Esophagus muscularis mucosa (tissue), 4 donors: ENCODE data around the gene MERTK. TPM values are rescaled to one million over a fixed set of nuclear protein-coding genes. Genes with fewer than 3 reads are reported as not detected.
"Not testable (repeated sequence)": the region's sequence is repeated elsewhere in the genome, so short reads cannot be mapped to it uniquely, and the experiment has no call there.

Source experiments
- DNase-seq: peaks from one replicate; pipeline ENCODE4 v3.0.0-alpha.2; 2017; ENCODE audit errors: extremely low spot score
- H3K27ac ChIP-seq, 4 donors: fragments of 200-600 bp; sonication (generic); replicated peaks in 1 of 4; 1 replicate in 3 of 4; 2 replicates in 1 of 4; pipeline ENCODE4 v1.5.1; 2016 to 2019; ENCODE audit warnings: mild to moderate bottlenecking in 1 of 4
- H3K27me3 ChIP-seq, 4 donors: fragments of 200-600 bp; sonication (generic); one replicate each; pipeline versions ENCODE4 v1.5.1 to v1.6.0; 2016 to 2019
- H3K36me3 ChIP-seq, 4 donors: fragments of 200-600 bp; sonication (generic); one replicate each; pipeline ENCODE4 v1.5.1; 2016 to 2019
- H3K4me1 ChIP-seq, 4 donors: fragments of 200-600 bp; sonication (generic); one replicate each; pipeline ENCODE4 v1.5.1; 2016 to 2019
- H3K4me3 ChIP-seq, 4 donors: fragments of 200-600 bp; sonication (generic); 1 replicate in 2 of 4; 2 replicates in 2 of 4; pipeline ENCODE4 v1.5.1; 2016 to 2019; ENCODE audit warnings: mild to moderate bottlenecking in 4 of 4, moderate library complexity in 1 of 4
- H3K9me3 ChIP-seq, 4 donors: fragments of 200-600 bp; sonication (generic); 1 replicate in 3 of 4; 2 replicates in 1 of 4; pipeline ENCODE4 v1.5.1; 2016 to 2019
- CTCF ChIP-seq, 3 experiments: fragments of 200-600 bp in 2 of 3; fragments of 450-650 bp in 1 of 3; sonication (generic) in 2 of 3; IDR thresholded peaks; one replicate each; pipeline ENCODE4 v1.5.1; 2017 to 2019; ENCODE audit warnings: antibody characterized with exemption in 3 of 3, mild to moderate bottlenecking in 2 of 3, moderate library complexity in 1 of 3
- EP300 ChIP-seq: sonication (generic); formaldehyde crosslinking; IDR thresholded peaks from one replicate; pipeline ENCODE4 v1.6.1; 2017; ENCODE audit warnings: antibody characterized with exemption
- POLR2A ChIP-seq: fragments of 450-650 bp; IDR thresholded peaks from one replicate; pipeline ENCODE4 v1.6.1; 2017; ENCODE audit warnings: antibody characterized with exemption, moderate library complexity, mild to moderate bottlenecking, low read depth
- POLR2AphosphoS5 ChIP-seq, 2 donors: sonication (generic); formaldehyde crosslinking; IDR thresholded peaks; one replicate each; pipeline ENCODE4 v1.6.1; 2017; ENCODE audit warnings: antibody characterized with exemption in 2 of 2
- WGBS: methylation state at CpG from one replicate; pipeline ENCODE4 v1.1.5; 2018; 5-methylcytosine and 5-hydroxymethylcytosine counted together
- intact Hi-C: fragments of 100-400 bp; cut with DNase I; formaldehyde crosslinking; loops from one replicate; pipeline ENCODE4 v1.15.1; 2023
- total RNA-seq, 4 donors: library from RNA; depleted of rRNA; stranded (reverse); fragments of >200 nt; gene quantifications; one replicate each; pipeline versions ENCODE4 v1.1.0 to v1.2.1, GENCODE V29; 2016

Gene MERTK
- total RNA-seq, 4 donors from 2014 or later, result 19.9 to 31.0 (median 22.3) TPM

GRCh38 chr2:111909079-111909478 lies 10.7 kb downstream of the MERTK start:
- Histone ChIP-seq H3K4me3 (no peak overlapping the region), H3K4me1 (peaks cover 50 to 73% (median 59%) of the 10 kb centered on the region in 4 donors), H3K27ac (peak overlapping the region; percentile 32 to 49 (median 48)), H3K27me3 (no peaks in the 10 kb centered on the region), H3K36me3 (no peaks in the 10 kb centered on the region), H3K9me3 (no peaks in the 10 kb centered on the region)
- WGBS, result 81% methylated on average over 3 of the region's 3 CpGs
- TF ChIP-seq POLR2A (no peak), EP300 (no peak), POLR2AphosphoS5 (IDR thresholded peaks at IDR 0.05) (no peak), CTCF (IDR thresholded peaks at IDR 0.05) (no peak)
- DNase-seq, result no peak
- intact Hi-C loops, result no loop called here

- intact Hi-C loops, H3K36me3 ChIP-seq, H3K9me3 ChIP-seq, H3K27me3 ChIP-seq, H3K4me3 ChIP-seq, DNase-seq: not testable (repeated sequence)
- WGBS, result 97% methylated on average over 4 of the region's 4 CpGs
- Histone ChIP-seq H3K4me1 (peaks cover 41 to 64% (median 53%) of the 10 kb centered on the region in 4 donors), H3K27ac (peak overlapping the region in 2 of 4 donors; percentile 32 to 47)
Observed at GRCh38 chr2:111909997-111910396, 11.6 kb downstream of the MERTK start.

GRCh38 chr2:111910609-111911277 lies 12.3 kb downstream of the MERTK start:
- no peak overlapping the region for H3K4me3 ChIP-seq
- no peak for TF ChIP-seq POLR2A
- no peak for TF ChIP-seq POLR2AphosphoS5 (IDR thresholded peaks at IDR 0.05)
- no peak for TF ChIP-seq CTCF (IDR thresholded peaks at IDR 0.05)
- TF ChIP-seq EP300, result no peak
- H3K36me3 ChIP-seq, result no peaks in the 10 kb centered on the region
- intact Hi-C loops, result no loop called here
- DNase-seq, result no peak
- no peaks in the 10 kb centered on the region for H3K27me3 ChIP-seq
- peak overlapping the region in 1 of 4 donors; percentile 47 for H3K27ac ChIP-seq
- no peaks in the 10 kb centered on the region for H3K9me3 ChIP-seq
- H3K4me1 ChIP-seq, result peaks cover 35 to 57% (median 46%) of the 10 kb centered on the region in 4 donors
- 61% methylated on average over 2 of the region's 2 CpGs for WGBS

GRCh38 chr2:111911295-111911977 lies 13.0 kb downstream of the MERTK start:
- peaks cover 29 to 51% (median 39%) of the 10 kb centered on the region in 4 donors for H3K4me1 ChIP-seq
- H3K4me3 ChIP-seq, H3K36me3 ChIP-seq, H3K27ac ChIP-seq, DNase-seq, H3K27me3 ChIP-seq, intact Hi-C loops, H3K9me3 ChIP-seq: not testable (repeated sequence)
- WGBS, result 95% methylated on average over 7 of the region's 7 CpGs

GRCh38 chr2:111912547-111912946 lies 14.1 kb downstream of the MERTK start:
- Histone ChIP-seq H3K4me3 (no peak overlapping the region), H3K9me3 (no peaks in the 10 kb centered on the region), H3K27me3 (no peaks in the 10 kb centered on the region), H3K27ac (no peak overlapping the region), H3K4me1 (peaks cover 21 to 41% (median 31%) of the 10 kb centered on the region in 4 donors), H3K36me3 (peaks cover 0 to 7% (median 0%) of the 10 kb centered on the region in 4 donors)
- TF ChIP-seq POLR2AphosphoS5 (IDR thresholded peaks at IDR 0.05) (no peak), EP300 (no peak), CTCF (IDR thresholded peaks at IDR 0.05) (no peak), POLR2A (no peak)
- WGBS, result 85% methylated on average over 2 of the region's 2 CpGs
- DNase-seq, result no peak
- intact Hi-C loops, result no loop called here
